ENCODE results near the gene GFOD1. TPM values are rescaled to one million over a fixed set of nuclear protein-coding genes. Genes with fewer than 3 reads are reported as not detected.

Gene GFOD1
- total RNA-seq, 3 donors from 2014 or later = 25.5 to 39.0 (median 38.1) TPM

- Mint-ChIP-seq H3K9me3 (no peaks in the 10 kb centered on the region), H3K4me3 (no peak overlapping the region), H3K4me1 (ENCODE audit: low read depth) (peaks cover 64% of the 10 kb centered on the region), H3K36me3 (ENCODE audit: insufficient read depth) (no peaks in the 10 kb centered on the region), H3K27me3 (ENCODE audit: low read depth) (no peaks in the 10 kb centered on the region)
- DNase-seq (no peak), ATAC-seq (no peak)
Observed at GRCh38 chr6:13427316-13427715, 60.1 kb downstream of the GFOD1 start.

GRCh38 chr6:13425943-13426931 lies 61.2 kb downstream of the GFOD1 start:
- no peaks in the 10 kb centered on the region for H3K36me3 Mint-ChIP-seq (ENCODE audit: insufficient read depth)
- ATAC-seq (peak in 1 of 2 donors; percentile 2), DNase-seq (no peak)
- no peaks in the 10 kb centered on the region for H3K27me3 Mint-ChIP-seq (ENCODE audit: low read depth)
- no peak overlapping the region for H3K4me3 Mint-ChIP-seq
- H3K9me3 Mint-ChIP-seq = no peaks in the 10 kb centered on the region
- H3K4me1 Mint-ChIP-seq (ENCODE audit: low read depth) = peaks cover 61% of the 10 kb centered on the region

- H3K4me3 Mint-ChIP-seq = no peak overlapping the region
- no peak for ATAC-seq
- H3K4me1 Mint-ChIP-seq (ENCODE audit: low read depth) = peaks cover 60% of the 10 kb centered on the region
Observed at GRCh38 chr6:13425270-13425873, 62.0 kb downstream of the GFOD1 start.

GRCh38 chr6:13423252-13423651 lies 64.1 kb downstream of the GFOD1 start:
- Mint-ChIP-seq H3K4me1 (ENCODE audit: low read depth) (peaks cover 56% of the 10 kb centered on the region), H3K27me3 (ENCODE audit: low read depth) (no peaks in the 10 kb centered on the region), H3K9me3 (no peaks in the 10 kb centered on the region), H3K4me3 (no peak overlapping the region), H3K36me3 (ENCODE audit: insufficient read depth) (peaks cover 5% of the 10 kb centered on the region)
- ATAC-seq = no peak
- no peak for DNase-seq

More at GRCh38 chr6:13425270-13425873, 62.0 kb downstream of the GFOD1 start:
- Mint-ChIP-seq H3K36me3 (ENCODE audit: insufficient read depth) (no peaks in the 10 kb centered on the region), H3K9me3 (no peaks in the 10 kb centered on the region), H3K27me3 (ENCODE audit: low read depth) (no peaks in the 10 kb centered on the region)
- no peak for DNase-seq

- peaks cover 51% of the 10 kb centered on the region for H3K4me1 Mint-ChIP-seq (ENCODE audit: low read depth)
- H3K36me3 Mint-ChIP-seq (ENCODE audit: insufficient read depth) = peaks cover 5% of the 10 kb centered on the region
- ATAC-seq = no peak
- no peaks in the 10 kb centered on the region for H3K27me3 Mint-ChIP-seq (ENCODE audit: low read depth)
- H3K9me3 Mint-ChIP-seq = no peaks in the 10 kb centered on the region
- DNase-seq = no peak
- H3K4me3 Mint-ChIP-seq = no peak overlapping the region
Observed at GRCh38 chr6:13422681-13423221, 64.6 kb downstream of the GFOD1 start.

GRCh38 chr6:13421425-13422059 lies 65.9 kb downstream of the GFOD1 start:
- no peaks in the 10 kb centered on the region for H3K27me3 Mint-ChIP-seq (ENCODE audit: low read depth)
- no peak for ATAC-seq
- peaks cover 39% of the 10 kb centered on the region for H3K4me1 Mint-ChIP-seq (ENCODE audit: low read depth)
- no peaks in the 10 kb centered on the region for H3K9me3 Mint-ChIP-seq
- peaks cover 5% of the 10 kb centered on the region for H3K36me3 Mint-ChIP-seq (ENCODE audit: insufficient read depth)
- no peak overlapping the region for H3K4me3 Mint-ChIP-seq
- no peak for DNase-seq

- DNase-seq (no peak), ATAC-seq (no peak)
- peaks cover 9% of the 10 kb centered on the region for H3K36me3 Mint-ChIP-seq (ENCODE audit: insufficient read depth)
- H3K4me3 Mint-ChIP-seq = no peak overlapping the region
- peaks cover 26% of the 10 kb centered on the region for H3K4me1 Mint-ChIP-seq (ENCODE audit: low read depth)
- H3K27me3 Mint-ChIP-seq (ENCODE audit: low read depth) = no peaks in the 10 kb centered on the region
- no peaks in the 10 kb centered on the region for H3K9me3 Mint-ChIP-seq
Observed at GRCh38 chr6:13420269-13420668, 67.1 kb downstream of the GFOD1 start.

- H3K27me3 Mint-ChIP-seq (ENCODE audit: low read depth) = no peaks in the 10 kb centered on the region
- no peak for DNase-seq
- H3K4me1 Mint-ChIP-seq (ENCODE audit: low read depth) = peaks cover 23% of the 10 kb centered on the region
- H3K9me3 Mint-ChIP-seq = no peaks in the 10 kb centered on the region
- H3K4me3 Mint-ChIP-seq = peak overlapping the region; percentile 5
- peaks cover 9% of the 10 kb centered on the region for H3K36me3 Mint-ChIP-seq (ENCODE audit: insufficient read depth)
- ATAC-seq = peak in 1 of 2 donors; percentile 18
Observed at GRCh38 chr6:13419422-13420195, 67.8 kb downstream of the GFOD1 start.

GRCh38 chr6:13418844-13419243 lies 68.6 kb downstream of the GFOD1 start:
- no peak overlapping the region for H3K4me3 Mint-ChIP-seq
- H3K36me3 Mint-ChIP-seq (ENCODE audit: insufficient read depth) = peaks cover 9% of the 10 kb centered on the region
- DNase-seq = no peak
- H3K9me3 Mint-ChIP-seq = no peaks in the 10 kb centered on the region
- no peak for ATAC-seq
- H3K4me1 Mint-ChIP-seq (ENCODE audit: low read depth) = peaks cover 23% of the 10 kb centered on the region
- H3K27me3 Mint-ChIP-seq (ENCODE audit: low read depth) = no peaks in the 10 kb centered on the region

- DNase-seq (no peak), ATAC-seq (no peak)
- Mint-ChIP-seq H3K4me3 (no peak overlapping the region), H3K9me3 (no peaks in the 10 kb centered on the region), H3K36me3 (ENCODE audit: insufficient read depth) (peaks cover 9% of the 10 kb centered on the region), H3K4me1 (ENCODE audit: low read depth) (peaks cover 23% of the 10 kb centered on the region), H3K27me3 (ENCODE audit: low read depth) (no peaks in the 10 kb centered on the region)
Observed at GRCh38 chr6:13417954-13418353, 69.4 kb downstream of the GFOD1 start.

- peaks cover 9% of the 10 kb centered on the region for H3K36me3 Mint-ChIP-seq (ENCODE audit: insufficient read depth)
- H3K4me1 Mint-ChIP-seq (ENCODE audit: low read depth) = peaks cover 23% of the 10 kb centered on the region
- no peaks in the 10 kb centered on the region for H3K9me3 Mint-ChIP-seq
- H3K27me3 Mint-ChIP-seq (ENCODE audit: low read depth) = no peaks in the 10 kb centered on the region
- no peak overlapping the region for H3K4me3 Mint-ChIP-seq
- DNase-seq (no peak), ATAC-seq (no peak)
Observed at GRCh38 chr6:13417431-13417830, 70.0 kb downstream of the GFOD1 start.

- ATAC-seq (no peak), DNase-seq (no peak)
- Mint-ChIP-seq H3K4me1 (ENCODE audit: low read depth) (peaks cover 11% of the 10 kb centered on the region), H3K4me3 (no peak overlapping the region), H3K36me3 (ENCODE audit: insufficient read depth) (peaks cover 9% of the 10 kb centered on the region), H3K9me3 (no peaks in the 10 kb centered on the region), H3K27me3 (ENCODE audit: low read depth) (no peaks in the 10 kb centered on the region)
Observed at GRCh38 chr6:13415283-13415682, 72.1 kb downstream of the GFOD1 start.

GRCh38 chr6:13413900-13414555 lies 73.4 kb downstream of the GFOD1 start:
- no peak for DNase-seq
- no peaks in the 10 kb centered on the region for H3K9me3 Mint-ChIP-seq
- ATAC-seq = peak in 1 of 2 donors; percentile 60
- no peak overlapping the region for H3K4me3 Mint-ChIP-seq
- H3K4me1 Mint-ChIP-seq (ENCODE audit: low read depth) = peaks cover 1% of the 10 kb centered on the region
- no peaks in the 10 kb centered on the region for H3K27me3 Mint-ChIP-seq (ENCODE audit: low read depth)
- peaks cover 8% of the 10 kb centered on the region for H3K36me3 Mint-ChIP-seq (ENCODE audit: insufficient read depth)
